H1 (cell line): Measurements from ENCODE around the gene TRIM15. TPM values are rescaled to one million over a fixed set of nuclear protein-coding genes. Genes with fewer than 3 reads are reported as not detected.

Source experiments
- ATF3 ChIP-seq: IDR thresholded peaks from 2 replicates; pipeline ENCODE4 v1.6.1; 2011; ENCODE audit warnings: low read depth, mild to moderate bottlenecking, low read length; ENCODE audit not compliant: insufficient read depth
- EZH2 ChIP-seq: fragments of 200-600 bp; sonication (generic); IDR thresholded peaks from 2 replicates; pipeline ENCODE4 v1.7.1; 2012; ENCODE audit warnings: low read depth, mild to moderate bottlenecking, moderate library complexity, low read length, inconsistent platforms; ENCODE audit not compliant: severe bottlenecking
- SIRT6 ChIP-seq: IDR thresholded peaks from one replicate; pipeline ENCODE4 v1.7.1; 2012; ENCODE audit warnings: low read length, inconsistent platforms
- polyA plus RNA-seq, 7 experiments: library from polyadenylated mRNA; depleted of rRNA in 3 of 7; stranded (reverse) in 5 of 7; unstranded in 2 of 7; fragments of >200 nt in 5 of 7; fragments of 200-250 nt in 2 of 7; gene quantifications; 1 replicate in 5 of 7; 2 replicates in 1 of 7; 4 replicates in 1 of 7; pipeline versions ENCODE4 v1.2.1 to v1.2.3, GENCODE V29; 2011 to 2013; ENCODE audit warnings: missing spikeins in 2 of 7, mixed read lengths in 2 of 7
- total RNA-seq: library from RNA; stranded (reverse); fragmentation: NEBNext Ultra II Directional; extraction: Animal tissue kit (Norgen Biotek cat#: 25700); gene quantifications from 2 replicates; pipeline ENCODE4 v1.2.1, GENCODE V29; 2021

Gene TRIM15
- total and polyA plus RNA-seq, 2 of the 8 experiments (the other 6 are each of a cell fraction or from before 2014, with no cell fraction given) = 0.18 to 0.48 TPM

GRCh38 chr6:30152910-30153610 lies 10.3 kb upstream of the TRIM15 start (continued):
- TF ChIP-seq EZH2 (no peak), ATF3 (no peak), SIRT6 (no peak)
